GM12875 (cell line): Measurements from ENCODE around the gene CTSO.

Experiments used
- H3K4me3 ChIP-seq: one replicate; pipeline ENCODE4 v1.5.1; 2011; ENCODE audit warnings: low read depth, low read length, control low read depth
- CTCF ChIP-seq: IDR thresholded peaks from 2 replicates; pipeline ENCODE4 v1.5.1; 2011; ENCODE audit warnings: low read depth, mild to moderate bottlenecking, control low read depth, inconsistent platforms, low read length, moderate library complexity, borderline replicate concordance; ENCODE audit not compliant: insufficient read depth

CTSO gene

GRCh38 chr4:155966171-155966570 is 12.5 kb upstream of the CTSO start:
- H3K4me3 ChIP-seq = no peak overlapping the region
- TF ChIP-seq CTCF = no peak

- no peak overlapping the region for H3K4me3 ChIP-seq
- no peak for TF ChIP-seq CTCF
Measured at GRCh38 chr4:155964016-155964891, 10.6 kb upstream of the CTSO start.

GRCh38 chr4:155962767-155963166 is 9.1 kb upstream of the CTSO start:
- TF ChIP-seq CTCF = no peak

GRCh38 chr4:155961575-155961974 is 7.9 kb upstream of the CTSO start:
- TF ChIP-seq CTCF = no peak

More at GRCh38 chr4:155962767-155963166, 9.1 kb upstream of the CTSO start:
- no peak overlapping the region for H3K4me3 ChIP-seq

GRCh38 chr4:155960522-155960921 is 6.9 kb upstream of the CTSO start:
- no peak overlapping the region for H3K4me3 ChIP-seq
- no peak for TF ChIP-seq CTCF

More at GRCh38 chr4:155961575-155961974, 7.9 kb upstream of the CTSO start:
- no peak overlapping the region for H3K4me3 ChIP-seq

- TF ChIP-seq CTCF = no peak
- H3K4me3 ChIP-seq = no peak overlapping the region
Measured at GRCh38 chr4:155959417-155959816, 5.8 kb upstream of the CTSO start.

- TF ChIP-seq CTCF = no peak
- H3K4me3 ChIP-seq = no peak overlapping the region
Measured at GRCh38 chr4:155956461-155956860, 2.8 kb upstream of the CTSO start.
